AG09309 (cell line): ENCODE data around the gene AGBL3.

Experiments used
- DNase-seq: peaks from one replicate; pipeline ENCODE4 v3.0.0-alpha.2; 2010; ENCODE audit warnings: low read depth
- H3K4me3 ChIP-seq: 2 replicates; pipeline ENCODE4 v1.5.1; 2011; ENCODE audit warnings: mild to moderate bottlenecking, low read depth, low read length, moderate library complexity; ENCODE audit not compliant: control insufficient read depth
- CTCF ChIP-seq: IDR thresholded peaks from 2 replicates; pipeline ENCODE4 v1.5.1; 2011; ENCODE audit warnings: mild to moderate bottlenecking, low read depth, low read length, inconsistent platforms; ENCODE audit not compliant: insufficient read depth, control insufficient read depth; ENCODE audit errors: missing control alignments

Gene AGBL3

GRCh38 chr7:134986363-134987251, at the start of gene AGBL3:
TSS of gene AGBL3 (plus strand) at chr7:134986508. CDS start at chr7:134987934, 1,426 bp downstream.
- H3K4me3 ChIP-seq = peak within 1 kb of the TSS; percentile 83
- peak; percentile 69 for TF ChIP-seq CTCF
- DNase-seq = peak; percentile 81

- no peak for TF ChIP-seq CTCF
These were observed 49.3 kb upstream of the AGBL3 start for GRCh38 chr7:134936893-134937510.

GRCh38 chr7:134938141-134938540, 48.2 kb upstream of the AGBL3 start:
- no peak overlapping the region for H3K4me3 ChIP-seq
- DNase-seq = no peak
- no peak for TF ChIP-seq CTCF

More at GRCh38 chr7:134936893-134937510, 49.3 kb upstream of the AGBL3 start:
- no peak for DNase-seq
- no peak overlapping the region for H3K4me3 ChIP-seq

GRCh38 chr7:134939136-134939535, 47.2 kb upstream of the AGBL3 start:
- DNase-seq = no peak

GRCh38 chr7:134940729-134941128, 45.6 kb upstream of the AGBL3 start:
- TF ChIP-seq CTCF = no peak

More at GRCh38 chr7:134939136-134939535, 47.2 kb upstream of the AGBL3 start:
- TF ChIP-seq CTCF = no peak
- H3K4me3 ChIP-seq = no peak overlapping the region

GRCh38 chr7:134941185-134941900, 45.0 kb upstream of the AGBL3 start:
- DNase-seq = peak; percentile 80
- TF ChIP-seq CTCF = no peak
- H3K4me3 ChIP-seq = no peak overlapping the region

More at GRCh38 chr7:134940729-134941128, 45.6 kb upstream of the AGBL3 start:
- H3K4me3 ChIP-seq = no peak overlapping the region
- DNase-seq = no peak
